ENCODE measurements around the gene FAT1. TPM values are rescaled to one million over a fixed set of nuclear protein-coding genes. Genes with fewer than 3 reads are reported as not detected.

The FAT1 gene
- total RNA-seq, 1 donor from 2014 or later = 408 TPM

GRCh38 chr4:186765673-186766546, 42.3 kb upstream of the FAT1 start:
- H3K4me1 Mint-ChIP-seq (ENCODE audit: unreplicated experiment) = peaks cover 16% of the 10 kb centered on the region
- TF ChIP-seq CTCF (IDR thresholded peaks at IDR 0.05) = no peak
- no peaks in the 10 kb centered on the region for H3K9me3 Mint-ChIP-seq (ENCODE audit: unreplicated experiment)
- no peak for DNase-seq (ENCODE audit: extremely low spot score, unreplicated experiment)
- no peak overlapping the region for H3K27ac Mint-ChIP-seq (ENCODE audit: unreplicated experiment)
- no peaks in the 10 kb centered on the region for H3K36me3 Mint-ChIP-seq (ENCODE audit: unreplicated experiment)
- no peak overlapping the region for H3K4me3 Mint-ChIP-seq (ENCODE audit: unreplicated experiment)
- H3K27me3 Mint-ChIP-seq (ENCODE audit: unreplicated experiment) = no peaks in the 10 kb centered on the region

GRCh38 chr4:186765138-186765537, 41.5 kb upstream of the FAT1 start:
- Mint-ChIP-seq H3K27ac (ENCODE audit: unreplicated experiment) (no peak overlapping the region), H3K9me3 (ENCODE audit: unreplicated experiment) (no peaks in the 10 kb centered on the region), H3K4me3 (ENCODE audit: unreplicated experiment) (no peak overlapping the region), H3K4me1 (ENCODE audit: unreplicated experiment) (peaks cover 16% of the 10 kb centered on the region), H3K27me3 (ENCODE audit: unreplicated experiment) (no peaks in the 10 kb centered on the region), H3K36me3 (ENCODE audit: unreplicated experiment) (no peaks in the 10 kb centered on the region)
- no peak for DNase-seq (ENCODE audit: extremely low spot score, unreplicated experiment)
- TF ChIP-seq CTCF (IDR thresholded peaks at IDR 0.05) = no peak

- Mint-ChIP-seq H3K36me3 (ENCODE audit: unreplicated experiment) (no peaks in the 10 kb centered on the region), H3K4me3 (ENCODE audit: unreplicated experiment) (no peak overlapping the region), H3K27me3 (ENCODE audit: unreplicated experiment) (no peaks in the 10 kb centered on the region), H3K9me3 (ENCODE audit: unreplicated experiment) (no peaks in the 10 kb centered on the region), H3K27ac (ENCODE audit: unreplicated experiment) (no peak overlapping the region), H3K4me1 (ENCODE audit: unreplicated experiment) (peaks cover 14% of the 10 kb centered on the region)
- TF ChIP-seq CTCF (IDR thresholded peaks at IDR 0.05) = no peak
- no peak for DNase-seq (ENCODE audit: extremely low spot score, unreplicated experiment)
These were observed 40.8 kb upstream of the FAT1 start for GRCh38 chr4:186764457-186764856.

GRCh38 chr4:186762865-186763264, 39.2 kb upstream of the FAT1 start:
- H3K4me1 Mint-ChIP-seq (ENCODE audit: unreplicated experiment) = peaks cover 14% of the 10 kb centered on the region

More at GRCh38 chr4:186762865-186763264, 39.2 kb upstream of the FAT1 start:
- Mint-ChIP-seq H3K27me3 (ENCODE audit: unreplicated experiment) (no peaks in the 10 kb centered on the region), H3K27ac (ENCODE audit: unreplicated experiment) (no peak overlapping the region), H3K4me3 (ENCODE audit: unreplicated experiment) (no peak overlapping the region), H3K9me3 (ENCODE audit: unreplicated experiment) (no peaks in the 10 kb centered on the region), H3K36me3 (ENCODE audit: unreplicated experiment) (no peaks in the 10 kb centered on the region)
- no peak for DNase-seq (ENCODE audit: extremely low spot score, unreplicated experiment)
- no peak for TF ChIP-seq CTCF (IDR thresholded peaks at IDR 0.05)
